PC-3 (cell line): Measurements from ENCODE around the gene TESK2. TPM values are rescaled to one million over a fixed set of nuclear protein-coding genes. Genes with fewer than 3 reads are reported as not detected.

ENCODE experiments used
- ATAC-seq: fragments of 200-7000 bp; cut with Tn5 transposase; 2 replicates; pipeline ENCODE4 v1.9.1; 2020; ENCODE audit warnings: mild to moderate bottlenecking, moderate library complexity
- BruUV-seq: library from RNA; stranded (reverse); fragments of 400-500 nt; replicated peaks from 2 replicates; lab custom pipeline; 2021; lab: Mats Ljungman, UMichigan
- CTCF ChIA-PET: fragments of 300-600 bp; sonication (Branson Sonifier 250); formaldehyde crosslinking; loops from one replicate; lab custom pipeline; 2022; ENCODE audit warnings: antibody characterized with exemption; lab: Charles Lee
- POLR2A ChIA-PET: fragments of 300-600 bp; sonication (Branson Sonifier 250); formaldehyde crosslinking; loops from one replicate; lab custom pipeline; 2022; ENCODE audit warnings: antibody characterized with exemption; ENCODE audit not compliant: unreplicated experiment; lab: Charles Lee
- DNase-seq: peaks from one replicate; pipeline ENCODE4 v3.0.0-alpha.2; 2015
- H2AFZ ChIP-seq: fragments of 300-600 bp; sonication (generic); 2 replicates; pipeline ENCODE4 v1.6.0; 2016; ENCODE audit warnings: antibody characterized with exemption, low read length
- H3F3A ChIP-seq: fragments of 300-600 bp; sonication (generic); one replicate; pipeline ENCODE4 v1.6.0; 2017; ENCODE audit warnings: antibody characterized with exemption, low read length, control low read depth, mild to moderate bottlenecking; ENCODE audit not compliant: unreplicated experiment
- H3K27ac ChIP-seq: fragments of 300-600 bp; sonication (generic); 2 replicates; pipeline ENCODE4 v1.5.1; 2016; ENCODE audit warnings: mild to moderate bottlenecking, low read length
- H3K27me3 ChIP-seq: fragments of 300-600 bp; sonication (generic); 2 replicates; pipeline ENCODE4 v1.6.1; 2016; ENCODE audit warnings: low read length, mixed read lengths
- H3K36me3 ChIP-seq: fragments of 300-600 bp; sonication (generic); 2 replicates; pipeline ENCODE4 v1.6.1; 2016; ENCODE audit warnings: low read depth, mixed run types, low read length, mixed read lengths
- H3K4me1 ChIP-seq: fragments of 300-600 bp; sonication (generic); 2 replicates; pipeline ENCODE4 v1.5.1; 2016; ENCODE audit warnings: low read length; ENCODE audit not compliant: insufficient read depth
- H3K4me2 ChIP-seq: fragments of 300-600 bp; sonication (generic); 2 replicates; pipeline ENCODE4 v1.6.0; 2016; ENCODE audit warnings: low read length
- H3K4me3 ChIP-seq: fragments of 300-600 bp; sonication (generic); 2 replicates; pipeline ENCODE4 v1.5.1; 2016; ENCODE audit warnings: mild to moderate bottlenecking, low read length, mixed read lengths
- H3K79me2 ChIP-seq: fragments of 300-600 bp; sonication (generic); 2 replicates; pipeline ENCODE4 v1.6.1; 2017; ENCODE audit warnings: low read length, mixed read lengths
- H3K9ac ChIP-seq: fragments of 300-600 bp; sonication (generic); 2 replicates; pipeline ENCODE4 v1.6.0; 2016; ENCODE audit warnings: mild to moderate bottlenecking, low read length
- H3K9me2 ChIP-seq: fragments of 300-600 bp; sonication (generic); replicated peaks from 2 replicates; pipeline ENCODE4 v1.6.1; 2016; ENCODE audit warnings: mixed run types, low read length, mixed read lengths
- H3K9me3 ChIP-seq: fragments of 300-600 bp; sonication (generic); 2 replicates; pipeline ENCODE4 v1.6.1; 2016; ENCODE audit warnings: low read length, mixed read lengths
- H4K20me1 ChIP-seq: fragments of 300-600 bp; sonication (generic); 2 replicates; pipeline ENCODE4 v1.6.1; 2016; ENCODE audit warnings: low read length, mixed read lengths
- EZH2 ChIP-seq: fragments of 300-600 bp; sonication (generic); IDR thresholded peaks from one replicate; pipeline ENCODE4 v1.6.1; 2017; ENCODE audit warnings: antibody characterized with exemption, mild to moderate bottlenecking, low read length; ENCODE audit not compliant: unreplicated experiment
- EZH2phosphoT487 ChIP-seq: fragments of 300-600 bp; sonication (generic); IDR thresholded peaks from 2 replicates; pipeline ENCODE4 v1.6.1; 2018; ENCODE audit warnings: mild to moderate bottlenecking, antibody characterized with exemption, low read length, borderline replicate concordance
- intact Hi-C: fragments of 100-400 bp; cut with micrococcal nuclease; formaldehyde crosslinking; loops from 2 replicates; pipeline ENCODE4 v1.9.0; 2023
- total RNA-seq: library from RNA; depleted of rRNA; stranded (reverse); fragments of >200 nt; gene quantifications from 2 replicates; pipeline ENCODE4 v1.2.3, GENCODE V29; 2014
- TF ChIP-seq, protein P1 (sequence below): fragments of 300-600 bp; sonication (generic); conservative IDR thresholded peaks from 2 replicates; pipeline ENCODE4 v1.5.1; 2017; ENCODE audit warnings: antibody characterized with exemption, low read depth, mild to moderate bottlenecking, low read length

Gene TESK2
- total RNA-seq, 1 experiment from 2014 or later, result 6.0 TPM

DNA sequence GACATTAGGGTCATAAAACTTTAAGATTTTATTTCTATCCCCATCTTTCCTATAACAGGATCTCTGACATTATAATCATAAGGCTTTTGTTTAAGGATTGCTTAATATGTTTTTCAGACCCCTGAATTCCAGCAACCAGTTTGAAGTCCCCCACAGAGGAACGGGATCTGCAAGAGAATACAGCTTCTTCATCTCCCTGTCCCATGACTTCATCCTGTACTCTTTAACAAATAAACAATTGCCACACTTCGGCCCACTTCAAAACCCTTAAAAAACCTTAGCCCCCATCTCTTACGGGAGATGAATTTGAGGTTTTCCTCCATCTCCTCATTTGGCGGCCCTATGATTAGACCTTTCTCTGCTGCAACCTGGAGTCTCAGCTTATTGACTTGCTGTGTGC, 35.8 kb downstream of the TESK2 start:
- no peak for TF ChIP-seq EZH2phosphoT487
- TF ChIP-seq EZH2, result no peak
- TF ChIP-seq, protein P1, sequence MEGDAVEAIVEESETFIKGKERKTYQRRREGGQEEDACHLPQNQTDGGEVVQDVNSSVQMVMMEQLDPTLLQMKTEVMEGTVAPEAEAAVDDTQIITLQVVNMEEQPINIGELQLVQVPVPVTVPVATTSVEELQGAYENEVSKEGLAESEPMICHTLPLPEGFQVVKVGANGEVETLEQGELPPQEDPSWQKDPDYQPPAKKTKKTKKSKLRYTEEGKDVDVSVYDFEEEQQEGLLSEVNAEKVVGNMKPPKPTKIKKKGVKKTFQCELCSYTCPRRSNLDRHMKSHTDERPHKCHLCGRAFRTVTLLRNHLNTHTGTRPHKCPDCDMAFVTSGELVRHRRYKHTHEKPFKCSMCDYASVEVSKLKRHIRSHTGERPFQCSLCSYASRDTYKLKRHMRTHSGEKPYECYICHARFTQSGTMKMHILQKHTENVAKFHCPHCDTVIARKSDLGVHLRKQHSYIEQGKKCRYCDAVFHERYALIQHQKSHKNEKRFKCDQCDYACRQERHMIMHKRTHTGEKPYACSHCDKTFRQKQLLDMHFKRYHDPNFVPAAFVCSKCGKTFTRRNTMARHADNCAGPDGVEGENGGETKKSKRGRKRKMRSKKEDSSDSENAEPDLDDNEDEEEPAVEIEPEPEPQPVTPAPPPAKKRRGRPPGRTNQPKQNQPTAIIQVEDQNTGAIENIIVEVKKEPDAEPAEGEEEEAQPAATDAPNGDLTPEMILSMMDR, result no peak

DNA sequence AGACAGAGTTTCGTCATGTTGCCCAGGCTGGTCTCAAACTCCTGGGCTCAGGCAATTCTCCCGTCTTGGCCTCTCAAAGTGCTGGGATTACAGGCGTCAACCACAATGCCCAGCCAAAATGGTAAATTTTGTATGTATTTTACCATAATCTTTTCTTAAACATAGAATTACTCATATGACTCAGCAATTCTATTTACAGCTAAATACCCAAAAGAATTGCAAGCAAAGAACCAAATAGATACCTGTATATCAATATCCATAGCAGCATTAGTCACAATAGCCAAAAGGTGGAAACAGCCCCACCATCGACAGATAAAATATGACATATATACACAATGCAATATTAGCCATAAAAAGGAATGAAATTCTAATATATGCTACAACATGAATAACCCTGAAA, 36.5 kb downstream of the TESK2 start:
- ATAC-seq (no peak), DNase-seq (no peak)
- no peaks in the 10 kb centered on the region for H4K20me1 ChIP-seq
- H3K36me3 ChIP-seq, result no peaks in the 10 kb centered on the region
- H3K4me3 ChIP-seq, result no peak overlapping the region
- H3K9me2 ChIP-seq, result no peaks in the 10 kb centered on the region
- intact Hi-C loops, result no loop called here
- H3K9me3 ChIP-seq, result no peaks in the 10 kb centered on the region
- no peaks in the 10 kb centered on the region for H3F3A ChIP-seq
- TF ChIP-seq EZH2 (no peak), EZH2phosphoT487 (no peak)
- TF ChIP-seq, protein P1, result no peak
- no peaks in the 10 kb centered on the region for H3K27me3 ChIP-seq
- H2AFZ ChIP-seq, result no peak overlapping the region
- CTCF ChIA-PET, result no interaction called here
- H3K27ac ChIP-seq, result no peak overlapping the region
- no TSS peak for BruUV-seq
- H3K79me2 ChIP-seq, result no peaks in the 10 kb centered on the region
- H3K9ac ChIP-seq, result no peak overlapping the region
- POLR2A ChIA-PET, result no interaction called here
- no peak overlapping the region for H3K4me2 ChIP-seq
- no peaks in the 10 kb centered on the region for H3K4me1 ChIP-seq

More for the DNA sequence above, 35.8 kb downstream of the TESK2 start:
- Histone ChIP-seq H3K9ac (no peak overlapping the region), H3K27me3 (no peaks in the 10 kb centered on the region), H3F3A (no peaks in the 10 kb centered on the region), H4K20me1 (no peaks in the 10 kb centered on the region), H2AFZ (no peak overlapping the region), H3K4me2 (no peak overlapping the region), H3K9me3 (no peaks in the 10 kb centered on the region), H3K36me3 (no peaks in the 10 kb centered on the region), H3K79me2 (no peaks in the 10 kb centered on the region), H3K27ac (no peak overlapping the region), H3K9me2 (no peaks in the 10 kb centered on the region), H3K4me1 (no peaks in the 10 kb centered on the region), H3K4me3 (no peak overlapping the region)
- intact Hi-C loops, result no loop called here
- CTCF ChIA-PET, result no interaction called here
- DNase-seq, result no peak
- BruUV-seq, result no TSS peak
- POLR2A ChIA-PET, result no interaction called here
- no peak for ATAC-seq

DNA sequence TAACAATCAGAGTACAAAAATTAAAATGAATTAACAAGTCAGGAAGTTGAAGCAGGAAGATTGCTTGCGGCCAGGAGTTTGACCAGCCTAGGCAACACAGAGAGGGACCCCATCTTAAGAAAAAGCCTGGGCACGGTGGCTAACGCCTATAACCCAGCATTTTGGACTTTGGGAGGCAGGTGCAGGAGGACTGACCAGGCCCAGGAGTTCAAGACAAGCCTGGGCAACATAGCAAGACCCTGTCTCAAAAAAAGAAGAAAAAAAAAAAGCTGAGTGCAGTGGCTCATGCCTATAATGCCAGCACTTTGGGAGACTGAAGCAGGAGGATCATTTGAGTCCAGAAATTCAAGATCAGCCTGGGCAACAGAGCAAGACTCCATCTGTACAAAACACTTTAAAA, 38.5 kb downstream of the TESK2 start:
- intact Hi-C loops, result no loop called here
- ATAC-seq (no peak), DNase-seq (no peak)
- Histone ChIP-seq H3K4me1 (no peaks in the 10 kb centered on the region), H3K9me3 (no peaks in the 10 kb centered on the region), H3K27ac (no peak overlapping the region), H3K36me3 (no peaks in the 10 kb centered on the region), H3K9ac (no peak overlapping the region), H3K4me3 (no peak overlapping the region), H3K27me3 (no peaks in the 10 kb centered on the region), H3K79me2 (no peaks in the 10 kb centered on the region), H3K4me2 (no peak overlapping the region), H3K9me2 (no peaks in the 10 kb centered on the region), H2AFZ (no peak overlapping the region), H3F3A (no peaks in the 10 kb centered on the region), H4K20me1 (no peaks in the 10 kb centered on the region)
- POLR2A ChIA-PET, result no interaction called here
- no TSS peak for BruUV-seq
- TF ChIP-seq EZH2, result no peak
- TF ChIP-seq EZH2phosphoT487, result no peak
- TF ChIP-seq, protein P1, result no peak
- CTCF ChIA-PET, result no interaction called here
